ENCODE results near the gene ARIH1.
"Not testable (repeated sequence)": the region's sequence is repeated elsewhere in the genome, so short reads cannot be mapped to it uniquely, and the experiment has no call there.

Gene ARIH1

GRCh38 chr15:72426753-72427152, 47.4 kb upstream of the ARIH1 start:
- TF ChIP-seq ARNTL (CRISPR knock-in tag; IDR thresholded peaks at IDR 0.05; ENCODE audit: borderline replicate concordance, low read depth) = no peak
- TF ChIP-seq PPARA (CRISPR knock-in tag; IDR thresholded peaks at IDR 0.05; ENCODE audit: borderline replicate concordance) = no peak
- TF ChIP-seq, protein P1, sequence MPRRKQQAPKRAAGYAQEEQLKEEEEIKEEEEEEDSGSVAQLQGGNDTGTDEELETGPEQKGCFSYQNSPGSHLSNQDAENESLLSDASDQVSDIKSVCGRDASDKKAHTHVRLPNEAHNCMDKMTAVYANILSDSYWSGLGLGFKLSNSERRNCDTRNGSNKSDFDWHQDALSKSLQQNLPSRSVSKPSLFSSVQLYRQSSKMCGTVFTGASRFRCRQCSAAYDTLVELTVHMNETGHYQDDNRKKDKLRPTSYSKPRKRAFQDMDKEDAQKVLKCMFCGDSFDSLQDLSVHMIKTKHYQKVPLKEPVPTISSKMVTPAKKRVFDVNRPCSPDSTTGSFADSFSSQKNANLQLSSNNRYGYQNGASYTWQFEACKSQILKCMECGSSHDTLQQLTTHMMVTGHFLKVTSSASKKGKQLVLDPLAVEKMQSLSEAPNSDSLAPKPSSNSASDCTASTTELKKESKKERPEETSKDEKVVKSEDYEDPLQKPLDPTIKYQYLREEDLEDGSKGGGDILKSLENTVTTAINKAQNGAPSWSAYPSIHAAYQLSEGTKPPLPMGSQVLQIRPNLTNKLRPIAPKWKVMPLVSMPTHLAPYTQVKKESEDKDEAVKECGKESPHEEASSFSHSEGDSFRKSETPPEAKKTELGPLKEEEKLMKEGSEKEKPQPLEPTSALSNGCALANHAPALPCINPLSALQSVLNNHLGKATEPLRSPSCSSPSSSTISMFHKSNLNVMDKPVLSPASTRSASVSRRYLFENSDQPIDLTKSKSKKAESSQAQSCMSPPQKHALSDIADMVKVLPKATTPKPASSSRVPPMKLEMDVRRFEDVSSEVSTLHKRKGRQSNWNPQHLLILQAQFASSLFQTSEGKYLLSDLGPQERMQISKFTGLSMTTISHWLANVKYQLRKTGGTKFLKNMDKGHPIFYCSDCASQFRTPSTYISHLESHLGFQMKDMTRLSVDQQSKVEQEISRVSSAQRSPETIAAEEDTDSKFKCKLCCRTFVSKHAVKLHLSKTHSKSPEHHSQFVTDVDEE (CRISPR knock-in tag; IDR thresholded peaks at IDR 0.05) = no peak
- no peak for TF ChIP-seq GLIS3 (CRISPR knock-in tag; IDR thresholded peaks at IDR 0.05)
- no peak for TF ChIP-seq POU6F1 (CRISPR knock-in tag; IDR thresholded peaks at IDR 0.05; ENCODE audit: borderline replicate concordance, low read depth)
- TF ChIP-seq, protein P2, sequence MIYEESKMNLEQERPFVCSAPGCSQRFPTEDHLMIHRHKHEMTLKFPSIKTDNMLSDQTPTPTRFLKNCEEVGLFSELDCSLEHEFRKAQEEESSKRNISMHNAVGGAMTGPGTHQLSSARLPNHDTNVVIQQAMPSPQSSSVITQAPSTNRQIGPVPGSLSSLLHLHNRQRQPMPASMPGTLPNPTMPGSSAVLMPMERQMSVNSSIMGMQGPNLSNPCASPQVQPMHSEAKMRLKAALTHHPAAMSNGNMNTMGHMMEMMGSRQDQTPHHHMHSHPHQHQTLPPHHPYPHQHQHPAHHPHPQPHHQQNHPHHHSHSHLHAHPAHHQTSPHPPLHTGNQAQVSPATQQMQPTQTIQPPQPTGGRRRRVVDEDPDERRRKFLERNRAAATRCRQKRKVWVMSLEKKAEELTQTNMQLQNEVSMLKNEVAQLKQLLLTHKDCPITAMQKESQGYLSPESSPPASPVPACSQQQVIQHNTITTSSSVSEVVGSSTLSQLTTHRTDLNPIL (CRISPR knock-in tag; IDR thresholded peaks at IDR 0.05; ENCODE audit: low read depth) = no peak
- TF ChIP-seq ISL1 (CRISPR knock-in tag; IDR thresholded peaks at IDR 0.05) = no peak
- no peak for TF ChIP-seq ZNF565 (CRISPR knock-in tag; conservative IDR thresholded peaks at IDR 0.05; ENCODE audit: low read depth)
- no peak for TF ChIP-seq ZNF70 (CRISPR knock-in tag; IDR thresholded peaks at IDR 0.05)
- TF ChIP-seq ZNF8 (CRISPR knock-in tag; IDR thresholded peaks at IDR 0.05) = no peak
- TF ChIP-seq TCF4 (CRISPR knock-in tag; IDR thresholded peaks at IDR 0.05; ENCODE audit: borderline replicate concordance) = no peak
- TF ChIP-seq BACH2 (CRISPR knock-in tag; IDR thresholded peaks at IDR 0.05; ENCODE audit: borderline replicate concordance) = no peak
- TF ChIP-seq ESRRG (CRISPR knock-in tag; IDR thresholded peaks at IDR 0.05) = no peak
- no peak for TF ChIP-seq TOX (CRISPR knock-in tag; IDR thresholded peaks at IDR 0.05; ENCODE audit: borderline replicate concordance)
- TF ChIP-seq CSDC2 (CRISPR knock-in tag; IDR thresholded peaks at IDR 0.05) = no peak
- TF ChIP-seq RARB (CRISPR knock-in tag; IDR thresholded peaks at IDR 0.05) = no peak
- no peak for TF ChIP-seq ZC3H10 (CRISPR knock-in tag; IDR thresholded peaks at IDR 0.05)
- TF ChIP-seq OSR1 (CRISPR knock-in tag; IDR thresholded peaks at IDR 0.05) = no peak
- TF ChIP-seq, protein P3, sequence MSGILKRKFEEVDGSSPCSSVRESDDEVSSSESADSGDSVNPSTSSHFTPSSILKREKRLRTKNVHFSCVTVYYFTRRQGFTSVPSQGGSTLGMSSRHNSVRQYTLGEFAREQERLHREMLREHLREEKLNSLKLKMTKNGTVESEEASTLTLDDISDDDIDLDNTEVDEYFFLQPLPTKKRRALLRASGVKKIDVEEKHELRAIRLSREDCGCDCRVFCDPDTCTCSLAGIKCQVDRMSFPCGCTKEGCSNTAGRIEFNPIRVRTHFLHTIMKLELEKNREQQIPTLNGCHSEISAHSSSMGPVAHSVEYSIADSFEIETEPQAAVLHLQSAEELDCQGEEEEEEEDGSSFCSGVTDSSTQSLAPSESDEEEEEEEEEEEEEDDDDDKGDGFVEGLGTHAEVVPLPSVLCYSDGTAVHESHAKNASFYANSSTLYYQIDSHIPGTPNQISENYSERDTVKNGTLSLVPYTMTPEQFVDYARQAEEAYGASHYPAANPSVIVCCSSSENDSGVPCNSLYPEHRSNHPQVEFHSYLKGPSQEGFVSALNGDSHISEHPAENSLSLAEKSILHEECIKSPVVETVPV (CRISPR knock-in tag; IDR thresholded peaks at IDR 0.05) = no peak
- no peak for ATAC-seq

DNA sequence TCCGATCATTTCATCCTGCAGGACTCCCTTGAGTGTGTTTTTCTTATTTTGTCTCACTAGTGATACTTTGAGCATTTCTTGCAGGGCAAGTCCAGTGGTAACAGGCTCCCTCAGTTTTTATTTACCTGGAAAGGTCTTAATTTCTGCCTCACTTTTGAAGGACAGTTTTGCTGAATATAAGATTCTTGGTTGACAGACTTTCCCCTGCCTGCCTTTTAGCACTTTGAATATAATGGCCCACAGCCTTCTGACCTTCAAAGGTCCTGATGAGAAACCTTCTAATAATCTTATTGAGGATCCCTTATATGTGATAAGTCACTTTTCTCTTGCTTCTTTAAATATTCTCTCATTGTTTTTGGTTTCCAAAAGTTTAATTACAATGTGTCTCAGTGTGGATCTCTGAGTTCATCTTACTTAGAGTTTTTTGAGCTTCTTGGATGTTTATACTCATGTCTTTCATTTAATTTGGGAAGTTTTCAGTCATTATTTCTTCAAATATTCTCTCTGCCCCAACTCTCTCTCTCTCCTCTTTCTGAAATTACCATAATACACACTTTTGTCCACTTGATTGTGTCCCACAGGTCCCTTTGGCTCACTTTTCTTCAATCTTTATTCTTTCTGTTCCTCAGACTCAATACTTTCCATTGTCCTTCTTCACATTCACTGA, 36.3 kb upstream of the ARIH1 start:
- ATAC-seq = no peak
- TF ChIP-seq ZNF70 (CRISPR knock-in tag; IDR thresholded peaks at IDR 0.05) (no peak), TCF4 (CRISPR knock-in tag; IDR thresholded peaks at IDR 0.05; ENCODE audit: borderline replicate concordance) (no peak), ESRRG (CRISPR knock-in tag; IDR thresholded peaks at IDR 0.05) (no peak), PATZ1 (CRISPR knock-in tag; IDR thresholded peaks at IDR 0.05; ENCODE audit: borderline replicate concordance) (no peak), BACH2 (CRISPR knock-in tag; IDR thresholded peaks at IDR 0.05; ENCODE audit: borderline replicate concordance) (no peak), PPARA (CRISPR knock-in tag; IDR thresholded peaks at IDR 0.05; ENCODE audit: borderline replicate concordance) (no peak), GLIS3 (CRISPR knock-in tag; IDR thresholded peaks at IDR 0.05) (no peak), TOX (CRISPR knock-in tag; IDR thresholded peaks at IDR 0.05; ENCODE audit: borderline replicate concordance) (no peak), ZC3H10 (CRISPR knock-in tag; IDR thresholded peaks at IDR 0.05) (no peak), ZNF565 (CRISPR knock-in tag; conservative IDR thresholded peaks at IDR 0.05; ENCODE audit: low read depth) (no peak), ARNTL (CRISPR knock-in tag; IDR thresholded peaks at IDR 0.05; ENCODE audit: borderline replicate concordance, low read depth) (no peak), RARB (CRISPR knock-in tag; IDR thresholded peaks at IDR 0.05) (no peak)
- TF ChIP-seq, protein P2 (CRISPR knock-in tag; IDR thresholded peaks at IDR 0.05; ENCODE audit: low read depth) = no peak
- TF ChIP-seq, protein P3 (CRISPR knock-in tag; IDR thresholded peaks at IDR 0.05) = no peak

GRCh38 chr15:72442848-72443247, 31.3 kb upstream of the ARIH1 start:
- not testable (repeated sequence) for ATAC-seq
